HepG2 (cell line): ENCODE measurements around the gene GPAM. TPM values are rescaled to one million over a fixed set of nuclear protein-coding genes. Genes with fewer than 3 reads are reported as not detected.

Source experiments
- ATAC-seq: fragments of 200-7000 bp; cut with Tn5 transposase; 3 replicates; pipeline ENCODE4 v1.9.1; 2020; ENCODE audit warnings: mild to moderate bottlenecking, moderate library complexity
- BruUV-seq: library from RNA; stranded (reverse); fragments of 400-500 nt; replicated peaks from 2 replicates; lab custom pipeline; 2021; lab: Mats Ljungman, UMichigan
- CTCF ChIA-PET: fragments of 300-600 bp; formaldehyde crosslinking; extraction: SDS; loops from one replicate; lab custom pipeline; 2021; ENCODE audit warnings: low total read pairs, inconsistent platforms, low intra/inter-chr PET ratio; lab: Yijun Ruan, JAX
- POLR2A ChIA-PET: fragments of 350-600 bp; sonication (Branson Sonifier 250); formaldehyde crosslinking; loops from one replicate; lab custom pipeline; 2020; ENCODE audit warnings: antibody characterized with exemption, inconsistent platforms; lab: Yijun Ruan, JAX
- DNase-seq: peaks from one replicate; pipeline ENCODE4 v3.0.0-alpha.2; 2015; ENCODE audit warnings: low spot score
- FAIRE-seq: peaks from 3 replicates; lab custom pipeline; 2011; peaks lifted over from hg19 to GRCh38; lab: Jason Lieb, UNC
- H2AFZ ChIP-seq: one replicate; pipeline ENCODE4 v1.6.1; 2011; ENCODE audit warnings: low read length, inconsistent platforms
- H3K27ac ChIP-seq: fragments of 300-600 bp; 3 replicates; pipeline ENCODE4 v1.8.0; 2011; ENCODE audit warnings: mixed run types, mild to moderate bottlenecking, mixed read lengths, low read length, inconsistent platforms; ENCODE audit not compliant: insufficient read depth; ENCODE audit errors: extremely low read length
- H3K27me3 ChIP-seq, 2 experiments: fragments of 200-600 bp in 1 of 2; 2 replicates in 1 of 2; 3 replicates in 1 of 2; pipeline versions ENCODE4 v1.6.0 to v1.8.0; 2011; ENCODE audit warnings: low read length in 2 of 2, mild to moderate bottlenecking in 2 of 2, moderate library complexity in 2 of 2, inconsistent platforms in 1 of 2; ENCODE audit not compliant: insufficient read depth in 2 of 2, control insufficient read depth in 1 of 2
- H3K36me3 ChIP-seq, 2 experiments: fragments of 200-600 bp in 1 of 2; replicated peaks in 1 of 2; 2 replicates in 1 of 2; 3 replicates in 1 of 2; pipeline versions ENCODE4 v1.5.1 to v1.8.0; 2011; ENCODE audit warnings: low read length in 2 of 2, inconsistent platforms in 1 of 2; ENCODE audit not compliant: insufficient read depth in 2 of 2, control insufficient read depth in 1 of 2
- H3K4me1 ChIP-seq: 2 replicates; pipeline ENCODE4 v1.5.1; 2012; ENCODE audit warnings: low read length, inconsistent platforms; ENCODE audit not compliant: insufficient read depth
- H3K4me2 ChIP-seq: 2 replicates; pipeline ENCODE4 v1.6.0; 2011; ENCODE audit warnings: low read depth, low read length, inconsistent platforms
- H3K4me3 ChIP-seq, 3 experiments: fragments of 200-600 bp in 1 of 3; sonication (generic), shearing (Covaris generic) in 1 of 3; replicated peaks in 1 of 3; 2 replicates each; pipeline ENCODE4 v1.5.1; 2011 to 2016; ENCODE audit warnings: low read length in 3 of 3, inconsistent platforms in 2 of 3, low read depth in 2 of 3, mild to moderate bottlenecking in 2 of 3, control low read depth in 1 of 3, mixed read lengths in 1 of 3; ENCODE audit not compliant: insufficient read depth in 1 of 3
- H3K79me2 ChIP-seq: one replicate; pipeline ENCODE4 v1.6.1; 2011; ENCODE audit warnings: low read length, inconsistent platforms; ENCODE audit not compliant: insufficient read depth
- H3K9ac ChIP-seq: 2 replicates; pipeline ENCODE4 v1.6.0; 2011; ENCODE audit warnings: mild to moderate bottlenecking, low read depth, low read length, inconsistent platforms; ENCODE audit not compliant: insufficient read depth
- H3K9me3 ChIP-seq: 2 replicates; pipeline ENCODE4 v1.5.1; 2012; ENCODE audit warnings: mild to moderate bottlenecking, low read length
- H4K20me1 ChIP-seq: 2 replicates; pipeline ENCODE4 v1.6.0; 2011; ENCODE audit warnings: inconsistent platforms, mild to moderate bottlenecking, low read length, moderate library complexity; ENCODE audit not compliant: insufficient read depth
- BRD4 ChIP-seq: sonication (generic); formaldehyde crosslinking; IDR thresholded peaks from 2 replicates; pipeline ENCODE4 v1.4.0; 2020; ENCODE audit warnings: missing genetic modification reagents
- GATAD1 ChIP-seq: IDR thresholded peaks from 2 replicates; pipeline ENCODE4 v1.6.1; 2016; ENCODE audit warnings: missing genetic modification reagents, missing compliant biosample characterization
- IRF1 ChIP-seq: sonication (generic); formaldehyde crosslinking; IDR thresholded peaks from 2 replicates; pipeline ENCODE4 v1.4.0; 2020; ENCODE audit warnings: low read depth, mild to moderate bottlenecking, missing genetic modification reagents
- POLR2A ChIP-seq, 2 experiments: IDR thresholded peaks; 2 replicates each; pipeline ENCODE4 v1.6.1; 2011; ENCODE audit warnings: low read depth in 2 of 2, low read length in 2 of 2, mild to moderate bottlenecking in 1 of 2, moderate library complexity in 1 of 2; ENCODE audit not compliant: insufficient read depth in 1 of 2
- RBAK ChIP-seq: sonication (generic); formaldehyde crosslinking; IDR thresholded peaks from 2 replicates; pipeline ENCODE4 v1.5.1; 2020; ENCODE audit warnings: mild to moderate bottlenecking, missing genetic modification reagents
- ZNF280B ChIP-seq: sonication (generic); formaldehyde crosslinking; IDR thresholded peaks from 2 replicates; pipeline ENCODE4 v1.5.0; 2020; ENCODE audit warnings: missing genetic modification reagents, mild to moderate bottlenecking, borderline replicate concordance
- WGBS: methylation state at CpG from one replicate; pipeline ENCODE4 v1.1.6; 2017; ENCODE audit warnings: low lambda C conversion rate; 5-methylcytosine and 5-hydroxymethylcytosine counted together
- in situ Hi-C: cut with HindIII; loops from 2 replicates; pipeline ENCODE4 v1.10.0; 2017; ENCODE audit warnings: low pct_unique_long_range_greater_than_20kb; ENCODE audit not compliant: extremely low pct_ligation_motif_present
- intact Hi-C: fragments of 100-400 bp; cut with micrococcal nuclease; formaldehyde crosslinking; loops from one replicate; pipeline ENCODE4 v1.10.0; 2022; ENCODE audit not compliant: unreplicated experiment
- polyA plus RNA-seq, 8 experiments: library from polyadenylated mRNA; depleted of rRNA in 3 of 8; stranded (reverse) in 7 of 8; unstranded in 1 of 8; fragments of >200 nt; fragmentation: Illumina TruSeq in 4 of 8; extraction: Trizol in 4 of 8; gene quantifications; 2 replicates each; pipeline versions ENCODE4 v1.2.1 to v1.2.3, GENCODE V29; 2011 to 2016; ENCODE audit warnings: low read depth in 4 of 8, missing spikeins in 1 of 8, mixed read lengths in 1 of 8; ENCODE audit not compliant: insufficient read depth in 1 of 8
- total RNA-seq, 5 experiments: library from RNA; depleted of rRNA; stranded (reverse); fragments of >200 nt; fragmentation: Illumina TruSeq; extraction: Trizol; gene quantifications; 2 replicates each; pipeline ENCODE4 v1.2.3, GENCODE V29; 2016; ENCODE audit warnings: low read depth in 1 of 5
- TF ChIP-seq, protein P1 (sequence below): sonication (generic); formaldehyde crosslinking; IDR thresholded peaks from 2 replicates; pipeline ENCODE4 v1.4.0; 2020; ENCODE audit warnings: missing genetic modification reagents
- TF ChIP-seq, protein P2 (sequence below): sonication (generic); formaldehyde crosslinking; IDR thresholded peaks from 2 replicates; pipeline ENCODE4 v1.9.0; 2022; ENCODE audit warnings: missing genetic modification reagents, mild to moderate bottlenecking, borderline replicate concordance

GPAM gene
- total and polyA plus RNA-seq, 2 of the 13 experiments (the other 11 are each of a cell fraction or from before 2014, with no cell fraction given): 36.8 to 140 TPM

DNA sequence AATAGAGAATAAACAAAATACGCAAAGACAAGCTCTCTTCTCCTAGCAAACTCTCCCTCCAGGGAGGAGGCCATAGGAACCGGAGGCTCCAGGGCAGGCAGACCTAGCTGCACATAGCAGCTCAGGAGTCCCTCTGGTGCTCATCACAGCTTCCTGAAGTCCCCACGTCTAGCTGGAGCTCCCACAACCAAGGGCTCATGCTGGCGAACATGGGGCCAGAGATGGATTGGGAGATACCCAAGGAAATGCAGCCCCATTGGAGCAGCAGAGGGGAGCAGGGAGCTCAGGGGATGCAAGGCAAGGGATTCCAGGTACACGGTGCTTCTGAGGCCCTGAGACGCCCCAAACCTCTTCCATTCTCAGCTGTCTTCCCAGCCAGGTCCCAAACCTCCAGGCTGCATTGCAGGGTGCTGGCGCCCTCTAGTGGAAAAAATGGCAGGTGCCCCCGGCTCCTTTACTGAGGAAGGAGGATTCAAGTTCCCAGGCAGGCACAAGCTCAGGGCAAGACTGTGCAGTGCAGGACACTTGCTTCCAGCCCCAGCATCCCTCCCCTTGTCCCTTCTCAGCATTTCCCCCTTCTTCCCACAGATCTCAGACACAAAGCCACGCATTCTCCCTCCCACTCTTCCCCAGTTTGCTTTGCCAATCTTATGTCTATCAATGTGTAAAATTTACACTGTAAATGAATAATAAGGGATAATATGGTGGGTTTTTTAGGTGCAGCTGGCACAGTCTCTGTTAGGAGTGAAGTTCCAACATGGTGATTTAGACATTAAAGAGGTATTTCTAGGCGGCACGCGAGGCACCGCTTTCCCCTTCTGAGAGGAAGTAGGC, 46.2 kb downstream of the GPAM start:
- no TSS peak for BruUV-seq
- H3K9ac ChIP-seq: no peak overlapping the region
- H3K79me2 ChIP-seq: no peaks in the 10 kb centered on the region
- peak; percentile 42 for DNase-seq
- WGBS: 64% methylated on average over 9 of the region's 13 CpGs
- no peak overlapping the region for H3K4me3 ChIP-seq
- no peaks in the 10 kb centered on the region for H4K20me1 ChIP-seq
- no peaks in the 10 kb centered on the region for H3K9me3 ChIP-seq
- no peak overlapping the region for H2AFZ ChIP-seq
- FAIRE-seq: peak; percentile 61
- ChIA-PET CTCF (interaction anchor here (0.7 to 1.2 kb wide), 5 partner anchors 21 to 381 kb away, joined by 3 to 8 read pairs (median 4); no protein-coding TSS in a partner anchor), POLR2A (interaction anchor here (0.6 to 2.7 kb wide), 4 partner anchors 9 to 381 kb away, joined by 3 to 6 read pairs (median 3); no protein-coding TSS in a partner anchor)
- intact Hi-C loops: loop anchor here (5.0 kb wide), 1 partner anchor 380 kb away; no protein-coding TSS in a partner anchor
- H3K27ac ChIP-seq: no peak overlapping the region
- H3K27me3 ChIP-seq: no peaks in the 10 kb centered on the region
- in situ Hi-C loops: loop anchor here (5.0 to 25.0 kb wide), 3 partner anchors 175 to 383 kb away; partner anchors contain the start of genes VTI1A and ZDHHC6
- peaks cover 2 to 32% of the 10 kb centered on the region in 2 experiments for H3K36me3 ChIP-seq
- H3K4me1 ChIP-seq: no peaks in the 10 kb centered on the region
- peak; percentile 66 for ATAC-seq
- H3K4me2 ChIP-seq: no peak overlapping the region
- TF ChIP-seq, protein P1, sequence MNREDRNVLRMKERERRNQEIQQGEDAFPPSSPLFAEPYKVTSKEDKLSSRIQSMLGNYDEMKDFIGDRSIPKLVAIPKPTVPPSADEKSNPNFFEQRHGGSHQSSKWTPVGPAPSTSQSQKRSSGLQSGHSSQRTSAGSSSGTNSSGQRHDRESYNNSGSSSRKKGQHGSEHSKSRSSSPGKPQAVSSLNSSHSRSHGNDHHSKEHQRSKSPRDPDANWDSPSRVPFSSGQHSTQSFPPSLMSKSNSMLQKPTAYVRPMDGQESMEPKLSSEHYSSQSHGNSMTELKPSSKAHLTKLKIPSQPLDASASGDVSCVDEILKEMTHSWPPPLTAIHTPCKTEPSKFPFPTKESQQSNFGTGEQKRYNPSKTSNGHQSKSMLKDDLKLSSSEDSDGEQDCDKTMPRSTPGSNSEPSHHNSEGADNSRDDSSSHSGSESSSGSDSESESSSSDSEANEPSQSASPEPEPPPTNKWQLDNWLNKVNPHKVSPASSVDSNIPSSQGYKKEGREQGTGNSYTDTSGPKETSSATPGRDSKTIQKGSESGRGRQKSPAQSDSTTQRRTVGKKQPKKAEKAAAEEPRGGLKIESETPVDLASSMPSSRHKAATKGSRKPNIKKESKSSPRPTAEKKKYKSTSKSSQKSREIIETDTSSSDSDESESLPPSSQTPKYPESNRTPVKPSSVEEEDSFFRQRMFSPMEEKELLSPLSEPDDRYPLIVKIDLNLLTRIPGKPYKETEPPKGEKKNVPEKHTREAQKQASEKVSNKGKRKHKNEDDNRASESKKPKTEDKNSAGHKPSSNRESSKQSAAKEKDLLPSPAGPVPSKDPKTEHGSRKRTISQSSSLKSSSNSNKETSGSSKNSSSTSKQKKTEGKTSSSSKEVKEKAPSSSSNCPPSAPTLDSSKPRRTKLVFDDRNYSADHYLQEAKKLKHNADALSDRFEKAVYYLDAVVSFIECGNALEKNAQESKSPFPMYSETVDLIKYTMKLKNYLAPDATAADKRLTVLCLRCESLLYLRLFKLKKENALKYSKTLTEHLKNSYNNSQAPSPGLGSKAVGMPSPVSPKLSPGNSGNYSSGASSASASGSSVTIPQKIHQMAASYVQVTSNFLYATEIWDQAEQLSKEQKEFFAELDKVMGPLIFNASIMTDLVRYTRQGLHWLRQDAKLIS (CRISPR knock-in tag): no peak
- TF ChIP-seq, protein P2, sequence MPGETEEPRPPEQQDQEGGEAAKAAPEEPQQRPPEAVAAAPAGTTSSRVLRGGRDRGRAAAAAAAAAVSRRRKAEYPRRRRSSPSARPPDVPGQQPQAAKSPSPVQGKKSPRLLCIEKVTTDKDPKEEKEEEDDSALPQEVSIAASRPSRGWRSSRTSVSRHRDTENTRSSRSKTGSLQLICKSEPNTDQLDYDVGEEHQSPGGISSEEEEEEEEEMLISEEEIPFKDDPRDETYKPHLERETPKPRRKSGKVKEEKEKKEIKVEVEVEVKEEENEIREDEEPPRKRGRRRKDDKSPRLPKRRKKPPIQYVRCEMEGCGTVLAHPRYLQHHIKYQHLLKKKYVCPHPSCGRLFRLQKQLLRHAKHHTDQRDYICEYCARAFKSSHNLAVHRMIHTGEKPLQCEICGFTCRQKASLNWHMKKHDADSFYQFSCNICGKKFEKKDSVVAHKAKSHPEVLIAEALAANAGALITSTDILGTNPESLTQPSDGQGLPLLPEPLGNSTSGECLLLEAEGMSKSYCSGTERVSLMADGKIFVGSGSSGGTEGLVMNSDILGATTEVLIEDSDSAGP (CRISPR knock-in tag): peak; percentile 30; the same call in 1 of the 2 replicates
- TF ChIP-seq RBAK (no peak), ZNF280B (0 out of 2 replicates have a peak, but pooled peaks have one; percentile 15), BRD4 (CRISPR knock-in tag) (no peak), POLR2A (IDR thresholded peaks at IDR 0.05; ENCODE audit: insufficient read depth in 1 of 2, low read depth in 2 of 2, low read length in 2 of 2) (peak in 1 of 2 experiments; percentile 31; a peak in 1 of 4 replicates), GATAD1 (CRISPR knock-in tag) (no peak), IRF1 (CRISPR knock-in tag) (no peak)
